Fibroblast of skin of left quadriceps (primary cell): ENCODE measurements around the gene C6orf47.

Experiments used
- DNase-seq, 2 experiments: peaks; one replicate each; pipeline ENCODE4 v3.0.0-alpha.2; 2013; ENCODE audit warnings: low read depth in 2 of 2

The C6orf47 gene

GRCh38 chr6:31661262-31662123 is 915 bp upstream of the C6orf47 start:
- DNase-seq: no peak

DNA sequence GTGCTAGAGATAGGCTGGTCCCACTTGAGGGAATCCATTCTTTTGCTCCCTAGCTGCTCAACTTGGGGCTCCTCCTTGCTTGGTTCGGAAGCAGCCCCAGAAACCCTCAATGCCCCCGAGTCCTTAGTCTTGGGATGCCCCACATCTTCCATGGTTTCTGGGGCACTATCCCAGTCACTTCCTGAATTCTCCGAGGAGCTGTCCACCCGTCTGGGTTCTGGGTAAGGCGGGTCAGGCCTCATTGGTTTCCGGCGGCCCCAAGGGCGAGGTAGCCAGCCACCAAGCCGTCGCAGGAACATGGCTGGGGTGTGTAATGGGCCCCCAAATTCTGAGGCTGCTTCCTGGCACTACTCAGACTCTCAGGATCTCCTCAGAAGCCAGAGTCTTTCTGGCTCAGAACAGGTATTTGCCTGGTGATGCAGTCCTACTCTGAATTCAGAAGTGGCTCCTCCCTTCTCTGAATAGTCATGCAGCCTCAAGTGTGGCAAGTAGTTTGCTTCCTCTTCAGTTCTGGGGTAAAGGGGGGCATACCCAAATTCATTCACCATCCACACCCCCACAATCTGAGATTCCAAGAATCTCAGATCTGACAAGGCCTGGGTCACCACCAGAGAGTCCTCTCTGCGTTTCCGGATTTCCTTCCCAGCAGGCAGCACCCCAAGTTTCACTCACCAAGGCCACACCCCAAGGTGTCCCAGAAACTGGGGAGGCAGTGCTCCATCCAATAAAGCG is 763 bp downstream of the C6orf47 start:
- no peak for DNase-seq

DNA sequence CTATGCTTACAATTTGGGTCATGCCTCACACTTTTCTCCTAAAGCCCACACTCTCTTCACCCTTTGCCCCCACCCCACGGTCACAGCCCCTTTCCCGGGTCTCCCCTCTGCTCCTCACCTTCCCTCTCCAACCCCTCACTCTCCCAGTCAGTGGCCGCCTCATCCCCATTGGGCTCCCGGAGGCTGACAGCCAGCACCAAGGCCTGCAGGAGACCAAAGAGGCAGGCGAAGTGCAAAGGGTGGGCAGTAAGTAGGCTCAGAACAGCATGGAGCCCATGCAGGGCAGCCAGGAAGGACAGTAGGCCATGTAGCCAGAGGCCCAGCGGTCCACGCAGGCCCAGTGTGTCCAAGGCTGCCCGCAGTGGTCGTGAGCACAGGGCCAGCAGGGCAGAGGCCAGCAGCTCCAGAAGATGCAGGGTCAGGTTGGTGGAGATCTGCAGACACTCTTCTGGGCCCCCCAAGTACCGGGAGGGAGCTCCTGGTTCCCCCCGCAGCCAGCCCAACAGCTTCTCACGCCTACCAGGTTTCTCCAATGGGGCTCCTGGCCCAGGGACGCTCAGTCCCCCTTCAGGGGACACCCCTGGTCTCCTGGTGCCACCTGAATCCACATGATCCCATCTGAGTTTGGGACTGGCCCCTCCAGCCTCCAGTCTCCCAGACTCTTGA is 1.5 kb downstream of the C6orf47 start:
- no peak for DNase-seq

DNA sequence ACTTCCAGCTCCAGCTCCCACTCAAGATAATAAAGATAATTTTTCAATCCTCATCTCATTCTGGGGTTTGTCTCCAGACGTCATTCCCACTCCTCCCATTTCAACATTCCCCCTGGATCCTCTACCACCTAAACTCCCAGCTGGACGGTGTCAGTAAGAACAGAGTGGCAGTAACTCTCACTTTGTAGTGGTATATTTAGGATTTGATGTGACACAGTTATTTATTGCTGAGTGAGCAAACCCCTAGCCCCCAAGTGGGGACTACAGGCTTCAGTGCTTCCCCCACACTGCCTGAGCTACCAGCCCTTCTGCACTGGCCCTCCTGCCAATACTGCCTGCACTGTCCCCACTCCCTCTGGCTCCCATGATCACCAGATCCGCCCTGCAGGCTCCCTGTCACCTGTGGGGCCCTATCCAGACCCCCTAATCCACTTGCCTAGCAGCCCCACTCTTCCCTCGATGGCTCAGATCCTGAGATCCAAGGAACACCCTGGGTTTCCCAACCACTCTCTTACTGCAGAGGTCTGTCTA is 2.4 kb downstream of the C6orf47 start:
- DNase-seq: no peak

GRCh38 chr6:31657406-31658157 is 3.0 kb downstream of the C6orf47 start:
- no peak for DNase-seq

DNA sequence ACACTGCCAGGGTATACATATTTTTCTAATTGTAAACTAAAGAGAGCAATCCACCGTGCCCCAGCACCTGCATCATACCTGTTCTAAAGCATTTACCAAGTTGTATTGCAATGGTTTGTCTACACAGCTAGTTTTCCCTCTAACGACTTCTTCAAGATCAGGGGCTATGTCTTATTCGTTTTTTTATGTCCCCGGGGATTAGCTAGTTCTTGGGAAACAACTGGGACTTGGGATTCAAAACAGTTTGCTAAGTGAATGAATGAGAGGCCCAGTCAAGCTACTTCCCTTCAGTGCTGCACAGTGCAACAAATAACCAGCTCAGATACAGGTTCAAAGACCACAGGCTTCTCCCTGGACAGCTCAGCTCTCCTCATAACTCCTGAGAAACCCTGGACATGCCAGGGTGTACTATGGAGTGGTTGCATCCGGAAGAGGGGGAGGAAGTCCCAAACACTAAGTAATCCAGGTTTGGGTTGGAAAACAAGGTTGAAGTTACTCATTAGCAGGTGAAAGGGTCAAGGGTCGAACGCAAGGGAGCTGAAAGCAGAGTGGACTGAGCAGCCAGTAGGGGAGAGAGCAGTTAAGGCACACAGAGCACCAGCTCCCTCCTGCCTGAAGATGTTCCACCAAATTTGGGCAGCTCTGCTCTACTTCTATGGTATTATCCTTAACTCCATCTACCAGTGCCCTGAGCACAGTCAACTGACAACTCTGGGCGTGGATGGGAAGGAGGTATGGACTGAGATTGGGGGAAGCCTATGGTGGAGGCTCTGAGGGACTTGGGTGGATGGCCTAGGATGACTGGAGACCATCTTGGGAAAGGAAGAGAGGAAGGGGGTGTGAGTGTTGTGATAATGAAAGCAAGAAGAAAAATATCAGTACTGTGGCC is 5.0 kb downstream of the C6orf47 start, which contains the start of gene APOM:
TSS of gene APOM (plus strand) at position 546 of the 889 bp plus-strand sequence. CDS start at position 619, 73 bp downstream.
- DNase-seq: no peak

DNA sequence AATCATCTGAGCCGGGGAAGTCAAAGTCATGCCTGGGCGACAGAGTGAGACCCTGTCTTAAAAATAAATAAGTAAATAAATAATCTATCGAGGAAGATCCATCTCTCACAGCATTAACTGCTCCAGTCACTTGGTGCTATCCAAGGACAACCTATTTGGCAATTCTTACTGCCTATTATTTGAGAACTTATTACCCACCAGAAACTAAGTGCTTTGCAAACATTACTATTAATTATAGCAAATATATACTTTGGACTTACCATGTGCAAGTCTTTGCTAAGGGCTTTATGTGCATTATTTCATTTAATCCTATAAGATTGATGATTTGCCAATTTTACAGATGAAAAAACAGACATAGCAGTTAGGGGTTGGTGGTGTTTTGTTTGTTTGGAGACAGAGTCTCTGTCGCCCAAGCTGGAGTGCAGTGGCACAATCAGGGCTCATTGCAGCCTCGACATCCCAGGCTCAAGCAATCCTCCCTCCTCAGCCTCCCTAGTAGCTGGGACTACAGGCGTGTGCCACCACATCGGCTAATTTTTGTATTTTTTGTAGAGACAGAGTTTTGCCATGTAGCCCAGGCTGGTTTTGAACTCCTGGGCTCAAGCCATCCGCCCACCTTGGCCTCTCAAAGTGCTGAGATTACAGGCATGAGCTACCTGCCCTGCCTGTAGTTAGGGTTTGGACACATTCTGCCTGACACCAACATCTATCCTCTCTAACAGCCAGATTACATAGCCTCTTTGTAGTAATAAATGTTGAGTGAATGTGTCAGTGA is 5.8 kb downstream of the C6orf47 start:
- DNase-seq: no peak

GRCh38 chr6:31652925-31653724 is 7.5 kb downstream of the C6orf47 start:
- no peak for DNase-seq

- DNase-seq: no peak
Measured at GRCh38 chr6:31651602-31652191, 8.9 kb downstream of the C6orf47 start.

GRCh38 chr6:31645325-31645724 is 15.3 kb downstream of the C6orf47 start:
- no peak for DNase-seq

- DNase-seq: no peak
Measured at GRCh38 chr6:31643818-31644454, 16.6 kb downstream of the C6orf47 start.

- no peak for DNase-seq
Measured at GRCh38 chr6:31642798-31643570, 17.6 kb downstream of the C6orf47 start.

DNA sequence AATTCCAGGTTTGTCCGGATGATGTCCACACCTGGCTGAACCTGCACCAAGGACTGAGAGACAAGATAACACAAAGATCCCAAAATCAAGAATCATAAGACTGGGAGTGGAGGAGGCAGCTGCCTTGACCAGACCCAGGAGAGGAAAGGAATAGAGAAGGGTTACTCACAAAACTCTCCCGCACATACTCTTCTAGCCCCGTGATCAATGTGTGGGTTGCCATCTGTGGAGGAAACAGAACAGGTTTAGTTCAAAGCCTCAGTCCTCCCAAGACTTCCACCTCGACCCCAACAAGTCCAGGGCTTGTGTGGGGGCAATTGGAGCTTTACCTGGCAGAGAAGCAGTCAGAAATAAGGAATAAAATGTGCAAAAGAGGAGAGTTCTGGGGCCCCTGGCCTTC is 19.2 kb downstream of the C6orf47 start:
- no peak for DNase-seq

GRCh38 chr6:31640612-31641011 is 20.0 kb downstream of the C6orf47 start:
- no peak for DNase-seq

GRCh38 chr6:31639449-31639861 is 21.1 kb downstream of the C6orf47 start:
- DNase-seq: no peak

DNA sequence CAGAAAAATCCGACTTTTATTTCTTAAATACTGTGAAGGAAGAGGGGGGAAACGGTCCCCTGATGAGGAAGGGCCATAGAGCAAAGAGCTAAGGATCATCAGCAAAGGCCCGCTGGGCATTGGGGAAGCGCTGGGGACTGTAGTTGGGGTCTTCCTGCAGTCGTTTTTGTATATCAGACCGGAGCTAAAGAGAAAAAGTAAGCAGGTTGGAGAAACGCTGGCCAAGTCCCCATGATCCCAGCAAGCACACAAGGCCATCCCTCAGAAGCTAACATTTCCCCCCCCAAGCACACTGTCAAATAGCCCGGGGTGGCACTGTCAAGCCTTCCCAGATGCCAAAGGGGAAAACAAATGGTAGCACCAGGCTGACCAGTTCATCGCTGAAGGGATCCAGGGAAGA is 21.5 kb downstream of the C6orf47 start:
- DNase-seq: no peak
